HUDEP-2 (cell line): ENCODE measurements around the gene FOXM1.
"Not testable (repeated sequence)": the region's sequence is repeated elsewhere in the genome, so short reads cannot be mapped to it uniquely, and the experiment has no call there.

ENCODE experiments used
- DNase-seq, 76 experiments: peaks; one replicate each; lab custom pipeline; 2025; ENCODE audit not compliant: unreplicated experiment in 76 of 76; lab: John Stamatoyannopoulos, UW

FOXM1 gene

DNA sequence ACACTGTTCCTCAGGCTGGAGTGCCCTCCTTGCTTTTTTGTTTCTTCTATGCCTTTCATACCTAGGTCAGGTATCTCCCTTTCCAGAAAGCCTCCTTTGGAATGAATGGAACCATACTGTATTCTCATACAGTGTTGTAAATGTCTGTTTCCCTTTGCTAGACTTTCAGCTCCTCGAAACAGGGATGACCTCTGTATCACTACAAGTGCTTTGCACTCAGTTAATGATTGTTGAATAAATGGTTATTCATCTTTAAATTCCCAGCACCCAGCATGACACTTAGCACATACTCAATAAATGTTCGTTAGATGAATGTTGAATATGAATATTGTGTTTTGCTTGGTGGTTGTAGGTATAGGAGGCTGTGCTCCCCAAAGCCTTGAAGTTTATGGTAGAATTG, 7.8 kb upstream of the FOXM1 start:
- DNase-seq = no peak

DNA sequence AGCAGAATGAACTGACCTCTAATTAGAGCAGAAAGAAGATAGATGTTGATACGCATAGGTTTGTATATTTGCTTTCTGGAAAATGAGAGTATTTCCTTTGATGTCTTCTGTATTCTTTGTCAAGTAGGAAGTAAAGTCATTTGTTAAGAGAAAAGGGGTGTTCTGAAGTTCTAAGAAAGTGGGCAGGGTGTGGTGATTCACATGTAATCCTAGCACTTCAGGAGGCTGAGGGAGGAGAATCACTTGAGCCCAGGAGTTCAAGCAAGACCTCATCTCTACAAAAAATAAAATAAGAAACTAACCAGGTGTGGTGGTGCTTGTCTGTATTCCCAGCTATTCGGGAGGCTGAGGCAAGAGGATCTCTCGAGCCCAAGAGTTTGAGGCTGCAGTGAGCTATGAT, 2.9 kb upstream of the FOXM1 start:
- peak in 23 of 76 experiments; percentile 8 to 65 (median 25) for DNase-seq

DNA sequence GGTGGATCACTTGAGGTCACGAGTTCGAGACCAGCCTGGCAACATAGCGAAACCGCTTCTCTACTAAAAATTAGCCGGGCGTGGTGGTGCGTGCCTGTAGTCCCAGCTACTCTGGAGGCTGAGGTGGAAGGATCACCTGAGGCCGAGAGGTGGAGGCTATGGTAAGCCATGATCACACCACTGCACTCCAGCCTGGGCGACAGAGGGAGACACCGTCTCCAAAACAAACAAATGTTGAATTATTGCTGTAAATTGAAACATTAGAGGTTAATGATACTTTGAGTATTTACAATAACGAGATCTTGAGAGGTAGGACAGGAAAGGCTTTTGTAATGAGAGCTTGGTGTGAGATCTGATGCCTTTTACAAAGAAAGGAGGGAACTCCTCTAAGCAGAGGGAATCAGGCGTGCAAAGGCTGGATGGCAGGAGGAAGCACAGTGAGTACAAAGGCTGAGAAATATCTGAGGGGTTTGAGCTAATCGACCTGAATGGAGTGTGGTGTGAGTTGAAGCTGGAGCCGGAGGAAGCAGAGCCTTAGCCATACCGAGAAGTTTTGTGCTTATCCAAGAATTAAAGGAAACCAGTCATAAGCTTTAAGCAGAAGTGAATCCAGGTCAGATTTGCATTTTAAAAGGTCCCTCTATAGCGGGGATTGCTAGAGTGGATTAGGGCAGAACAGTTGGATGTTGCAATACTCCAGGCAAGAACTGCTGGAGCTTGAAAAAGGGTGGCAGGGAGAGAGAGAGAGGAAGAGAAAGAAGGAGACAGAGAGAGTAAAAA, 1.2 kb upstream of the FOXM1 start:
- peak in 6 of 76 experiments; percentile 6 to 54 (median 18) for DNase-seq

DNA sequence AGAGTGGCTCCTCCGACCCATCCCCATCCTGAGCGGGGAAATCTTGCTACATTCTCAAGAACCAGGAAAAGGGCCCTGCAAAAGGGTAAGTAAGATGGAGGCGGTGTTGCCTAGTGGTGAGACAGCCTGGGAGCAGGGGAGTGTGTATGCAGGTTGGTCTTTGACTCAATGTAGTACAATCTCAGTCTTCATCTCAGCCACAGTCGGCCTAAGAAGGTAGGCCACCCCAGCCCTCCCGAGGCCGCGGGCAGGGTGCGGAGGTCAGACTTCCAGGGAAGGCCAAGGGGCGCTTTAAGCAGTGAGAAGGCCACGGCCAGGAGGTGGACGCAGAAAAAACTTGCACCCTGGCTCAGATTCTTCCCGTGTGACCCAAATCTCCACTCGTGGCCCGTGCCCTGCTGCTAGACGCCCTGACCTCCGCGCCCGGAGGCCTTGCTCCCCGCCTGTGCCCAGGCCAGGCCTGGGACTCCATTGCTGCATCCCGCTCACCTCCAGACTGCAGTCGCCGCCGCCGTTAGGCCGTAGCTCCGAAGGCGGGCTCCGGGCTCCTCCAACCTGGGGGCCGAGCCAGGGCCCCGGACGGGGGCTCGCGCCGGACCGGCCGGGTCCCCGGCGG, 435 bp downstream of the FOXM1 start:
- DNase-seq = peak in 25 of 76 experiments; percentile 7 to 78 (median 39)

DNA sequence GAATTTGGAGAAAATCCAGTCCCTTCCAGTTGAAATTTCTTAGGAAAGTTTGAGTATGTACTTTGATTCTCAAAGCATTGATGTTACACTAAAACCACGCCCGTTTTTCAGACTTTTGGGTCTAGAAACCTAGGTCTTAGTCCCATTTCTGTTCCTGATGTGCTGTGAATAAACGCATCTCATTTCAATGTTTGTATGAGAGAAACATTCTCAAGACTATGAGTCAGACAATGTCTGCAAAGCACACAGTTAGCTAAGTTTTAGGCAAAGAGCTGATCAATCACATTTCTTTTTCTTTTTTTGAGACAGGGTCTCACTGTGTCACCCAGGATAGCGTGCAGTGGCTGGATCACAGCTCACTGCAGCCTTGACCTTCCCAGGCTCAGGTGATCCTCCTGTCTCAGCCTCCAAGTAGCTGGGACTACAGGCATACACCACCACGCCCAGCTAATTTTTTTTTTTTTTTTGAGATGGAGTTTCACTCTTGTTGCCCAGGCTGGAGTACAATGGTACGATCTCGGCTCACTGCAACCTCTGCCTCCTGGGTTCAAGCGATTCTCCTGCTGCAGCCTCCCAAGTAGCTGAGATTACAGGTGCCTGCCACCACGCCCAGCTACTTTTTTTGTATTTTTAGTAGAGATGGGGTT, 7.9 kb downstream of the FOXM1 start:
- not testable (repeated sequence) for DNase-seq

DNA sequence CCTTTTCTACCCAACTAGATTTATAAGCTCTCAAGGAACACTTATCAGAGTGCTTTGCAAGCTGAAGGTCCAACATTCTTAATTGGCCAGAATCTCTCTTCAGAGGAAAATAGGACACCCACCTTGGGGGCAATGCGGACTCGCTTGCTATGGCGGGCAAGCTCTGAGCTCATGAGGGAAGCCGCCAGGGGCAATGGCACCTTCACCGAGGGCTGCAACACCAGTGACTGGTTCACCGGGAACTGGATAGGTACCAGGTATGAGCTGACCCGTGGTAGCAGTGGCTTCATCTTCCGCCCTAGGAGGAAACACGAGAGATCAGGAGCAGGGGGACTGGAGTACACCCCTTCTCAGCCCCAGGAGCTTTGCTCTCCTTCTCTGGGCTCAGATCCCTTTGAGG, 12.8 kb downstream of the FOXM1 start:
- no peak for DNase-seq

DNA sequence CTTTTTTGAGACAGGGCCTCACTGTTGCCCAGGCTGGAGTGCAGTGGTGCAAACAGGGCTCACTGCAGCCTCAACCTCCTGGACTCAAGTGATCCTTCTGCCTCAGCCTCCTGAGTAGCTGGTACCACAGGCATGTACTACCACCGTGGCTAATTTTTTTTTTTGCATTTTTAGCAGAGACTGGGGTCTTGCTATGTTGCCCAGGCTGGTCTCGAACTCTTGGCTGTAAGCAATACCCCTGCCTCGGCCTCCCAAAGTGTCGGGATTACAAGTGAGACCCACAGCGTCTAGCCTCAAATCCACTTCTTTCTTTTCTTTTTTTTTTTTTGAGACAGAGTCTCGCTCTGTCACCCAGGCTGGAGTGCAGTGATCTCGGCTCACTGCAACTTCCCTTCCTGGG, 13.6 kb downstream of the FOXM1 start:
- DNase-seq = not testable (repeated sequence)

DNA sequence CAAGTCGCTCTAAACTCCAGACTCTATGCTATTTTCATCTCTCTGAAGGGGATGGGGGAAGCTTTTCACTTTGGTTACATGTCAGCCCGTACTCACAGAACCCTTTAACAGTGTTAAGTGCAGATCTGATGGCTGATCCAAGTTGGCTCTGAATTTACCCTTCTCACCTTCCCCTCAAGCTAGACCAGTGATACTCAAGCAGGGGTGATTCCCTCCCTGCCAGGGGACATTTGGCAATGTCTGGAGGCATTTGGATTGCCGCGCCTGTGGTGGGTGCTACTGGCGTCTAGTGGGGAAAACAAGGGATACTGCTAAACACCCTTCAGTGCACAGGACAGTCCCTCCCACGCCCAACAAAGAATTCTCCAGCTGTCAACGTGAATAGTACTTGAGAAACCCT, 14.1 kb downstream of the FOXM1 start:
- no peak for DNase-seq

DNA sequence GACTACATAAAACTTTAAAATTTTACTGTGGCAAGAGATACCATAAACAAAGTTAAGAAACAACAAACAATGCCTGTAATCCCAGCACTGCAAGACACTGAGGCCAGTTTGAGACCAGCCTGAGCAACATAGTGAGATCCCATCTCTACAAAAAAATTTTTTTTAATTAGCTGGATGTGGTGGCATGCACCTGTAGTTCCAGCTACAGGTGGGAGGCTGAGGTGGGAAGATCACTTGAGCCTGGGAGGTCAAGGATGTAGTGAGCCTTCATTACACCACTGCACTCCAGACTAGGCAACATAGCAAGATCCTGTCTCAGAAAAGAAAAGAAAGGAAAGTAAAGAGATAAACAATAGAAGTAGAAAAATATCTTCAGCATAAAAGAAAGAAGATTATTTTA, 16.8 kb downstream of the FOXM1 start:
- no peak for DNase-seq

DNA sequence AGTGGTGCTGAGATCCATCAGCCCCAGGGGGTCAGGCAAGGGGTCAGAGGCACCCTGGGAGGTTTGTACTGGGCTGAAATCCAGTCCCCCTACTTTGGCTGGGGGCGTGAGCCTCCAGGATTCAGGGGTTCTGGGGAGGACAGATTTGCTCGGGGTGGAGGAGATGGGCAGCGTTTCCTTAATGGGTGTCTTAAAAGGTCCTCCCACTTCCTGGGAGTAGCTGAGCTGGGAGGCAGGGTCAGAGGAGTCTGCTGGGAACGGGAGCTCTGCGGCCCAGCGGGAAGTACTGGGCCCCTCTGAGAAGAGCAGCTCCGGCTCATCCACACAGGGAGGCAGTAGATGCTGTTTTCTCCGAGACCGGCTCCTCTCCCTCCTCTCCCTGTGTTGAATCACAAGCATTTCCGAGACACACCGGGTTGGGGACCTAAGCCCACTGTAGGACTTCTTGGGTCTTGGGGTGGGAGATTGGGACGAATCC, 18.0 kb downstream of the FOXM1 start:
- DNase-seq = no peak

DNA sequence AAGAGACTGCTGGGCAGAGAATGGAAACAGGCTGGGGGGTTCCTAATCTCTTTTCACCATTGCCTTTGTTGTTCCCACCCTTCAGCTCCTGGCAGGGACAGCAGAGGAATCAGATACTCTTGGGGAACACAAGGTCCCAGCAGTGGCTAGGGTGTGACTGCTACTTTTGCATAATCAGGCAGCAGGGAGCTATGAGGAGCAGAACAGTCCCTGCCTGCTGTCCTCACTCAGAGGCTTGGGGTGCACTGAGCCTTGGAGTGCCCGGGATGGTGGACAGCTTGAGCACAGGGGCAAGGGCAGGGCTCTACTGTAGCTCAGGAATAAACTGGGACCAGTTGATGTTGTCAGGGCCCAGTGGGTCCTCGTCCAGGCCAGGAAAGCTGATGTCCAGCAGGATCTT, 18.6 kb downstream of the FOXM1 start:
- peak in 4 of 76 experiments; percentile 11 to 26 (median 21) for DNase-seq

DNA sequence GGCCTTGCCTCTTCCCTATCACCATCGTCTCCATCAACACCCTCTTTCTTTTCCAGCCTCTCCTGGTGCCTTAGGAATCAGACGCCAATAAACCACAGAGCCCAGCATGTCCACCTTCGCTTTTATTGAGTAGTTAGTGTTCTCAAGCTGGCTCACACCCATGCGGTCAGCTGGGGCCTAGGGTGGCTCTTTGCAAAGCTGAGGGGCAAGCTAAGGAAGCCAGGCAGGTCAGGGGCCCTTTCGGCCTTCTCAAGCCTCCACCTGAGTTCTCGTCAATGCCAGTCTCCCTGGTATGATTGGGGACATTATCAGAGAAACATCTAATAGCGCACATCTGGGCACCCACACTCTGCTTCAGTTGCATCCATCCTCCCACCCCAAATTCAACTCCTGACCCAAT, 19.4 kb downstream of the FOXM1 start:
- no peak for DNase-seq

DNA sequence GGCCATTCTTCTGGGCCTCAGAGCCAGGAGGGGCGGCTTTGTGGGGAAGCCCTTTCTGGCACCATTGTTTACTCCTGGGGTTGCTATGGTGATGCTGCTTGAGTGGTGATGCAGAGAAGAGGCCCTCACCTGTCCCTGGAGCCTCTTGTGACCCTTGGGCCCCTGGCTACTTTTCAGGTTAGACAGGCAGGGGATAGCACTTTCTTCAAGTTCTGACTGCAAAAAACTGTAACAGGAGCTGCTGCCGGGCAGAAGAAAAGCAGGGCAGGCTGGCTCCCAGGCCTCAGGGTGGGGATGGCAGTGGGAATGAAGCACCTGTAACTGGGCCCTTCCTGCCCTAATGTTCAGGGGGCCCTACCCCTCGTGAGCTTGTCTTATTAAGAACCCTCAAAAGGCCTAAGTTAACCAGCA, 19.9 kb downstream of the FOXM1 start, which contains the start of gene TEX52:
TEX52 (minus strand) TSS at position 19 of the 411 bp plus-strand sequence; CDS start at position 6, 13 bp downstream.
- DNase-seq = no peak

DNA sequence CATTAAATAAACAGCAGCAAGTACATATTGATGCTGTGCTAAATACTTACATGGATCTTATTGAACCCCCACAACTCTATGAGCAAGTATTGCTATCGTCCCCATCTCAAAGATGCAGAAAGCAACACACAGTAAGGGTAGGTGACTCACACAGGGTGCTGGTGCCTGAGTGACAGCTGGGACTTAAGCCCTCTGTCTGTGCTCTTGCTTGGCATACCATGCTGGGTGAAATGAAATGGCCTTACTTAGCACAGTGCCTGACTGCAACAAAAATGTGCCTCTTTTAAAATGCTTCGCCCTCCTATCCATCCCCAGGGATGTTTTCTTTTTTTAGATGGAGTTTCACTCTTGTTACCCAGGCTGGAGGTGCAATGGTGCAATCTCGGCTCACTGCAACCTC, 20.9 kb downstream of the FOXM1 start:
- no peak for DNase-seq

DNA sequence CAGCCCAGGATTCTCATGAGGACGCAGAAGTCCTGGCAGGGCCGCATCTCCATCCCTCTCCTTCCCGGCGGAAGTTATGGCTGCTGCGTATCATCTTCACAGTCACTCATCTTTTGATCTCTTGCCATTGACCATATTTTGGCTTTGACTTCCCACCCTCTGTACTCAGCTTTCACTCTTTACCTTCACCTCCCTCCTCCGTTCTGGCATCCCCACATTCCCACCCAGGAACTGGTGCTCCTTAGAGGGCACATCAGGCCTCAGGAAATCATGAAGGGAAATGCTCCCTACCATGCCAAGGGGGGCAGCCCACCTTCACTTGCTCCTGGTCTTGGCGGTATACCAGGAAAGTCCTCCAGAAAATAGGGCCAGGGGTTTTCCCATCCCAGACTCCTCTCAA, 21.4 kb downstream of the FOXM1 start:
- DNase-seq = no peak

DNA sequence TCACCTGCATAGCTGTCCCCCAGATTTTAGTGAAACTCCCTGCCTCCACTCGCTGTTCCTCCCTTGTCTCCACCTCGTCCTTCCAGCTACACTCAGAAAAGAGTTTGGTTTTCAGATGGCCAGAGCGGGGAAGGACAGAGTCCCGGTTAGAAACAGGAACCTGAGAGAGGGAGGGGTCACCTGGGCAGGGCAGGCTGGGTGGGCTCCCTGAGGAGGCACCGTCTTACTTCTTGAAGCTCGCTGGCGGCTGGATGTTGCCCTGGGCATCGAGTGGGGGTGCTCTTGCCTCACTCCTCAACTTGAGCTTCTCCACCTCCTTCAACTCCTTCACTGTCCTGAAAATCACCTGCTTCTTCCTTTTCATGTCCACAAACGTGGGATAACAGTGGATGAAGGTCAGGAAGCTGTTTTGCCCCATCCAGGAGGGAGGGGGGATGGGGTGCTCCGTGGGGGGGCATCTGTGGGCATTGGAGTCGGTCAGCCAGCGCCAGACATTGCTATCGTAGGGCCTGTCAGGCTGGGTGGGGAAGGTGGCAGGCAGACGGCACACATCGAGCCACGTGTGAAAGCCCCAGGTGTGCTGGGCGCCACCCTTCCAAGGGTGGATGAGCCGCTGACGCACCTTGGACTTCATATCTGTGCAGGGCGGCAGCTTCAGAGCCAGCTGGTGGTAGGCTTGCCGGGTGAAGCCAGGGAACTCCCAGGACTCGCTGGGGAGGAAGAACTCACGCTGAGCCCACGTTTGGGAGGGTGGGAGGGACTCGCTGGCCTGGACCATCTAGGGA, 22.1 kb downstream of the FOXM1 start:
- DNase-seq = no peak

DNA sequence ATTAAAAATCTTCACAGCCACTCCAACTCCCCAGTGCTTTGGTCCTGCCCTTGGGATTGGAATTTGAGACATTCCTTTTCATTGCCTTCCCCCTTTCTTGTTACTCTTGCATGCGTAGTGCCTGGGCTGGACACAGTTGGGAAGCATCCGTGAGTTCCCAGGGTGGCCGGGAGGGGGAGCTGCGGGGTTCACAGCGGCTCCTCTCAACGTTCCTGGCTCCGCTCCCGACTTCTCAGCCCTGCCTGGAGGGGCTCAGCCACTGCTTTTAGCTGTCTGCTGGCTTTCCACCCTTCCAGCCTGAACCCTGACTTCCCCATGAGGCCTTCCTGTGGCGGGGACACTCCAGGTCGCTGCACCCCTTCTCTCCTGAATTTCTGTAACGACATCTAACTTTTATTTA, 23.3 kb downstream of the FOXM1 start:
- peak in 65 of 76 experiments; percentile 8 to 72 (median 51) for DNase-seq

DNA sequence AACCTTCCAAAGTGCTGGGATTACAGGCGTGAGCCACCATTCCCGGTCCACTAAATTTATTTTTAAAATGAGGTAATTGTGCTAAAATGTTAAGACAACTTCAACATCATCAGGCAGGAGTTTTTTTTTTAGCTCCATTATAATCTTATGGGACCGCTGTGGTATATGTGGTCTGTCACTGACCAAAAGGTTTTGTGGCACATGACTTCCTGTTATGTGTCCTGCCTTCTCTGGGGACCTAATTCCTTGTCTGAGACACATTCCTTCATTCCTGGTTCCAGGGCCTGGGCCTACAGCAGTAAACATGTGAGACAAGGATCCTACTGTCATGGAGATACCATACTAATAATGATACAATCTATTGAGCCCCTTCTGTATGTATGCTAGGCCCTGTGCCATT, 25.0 kb downstream of the FOXM1 start:
- DNase-seq = no peak

DNA sequence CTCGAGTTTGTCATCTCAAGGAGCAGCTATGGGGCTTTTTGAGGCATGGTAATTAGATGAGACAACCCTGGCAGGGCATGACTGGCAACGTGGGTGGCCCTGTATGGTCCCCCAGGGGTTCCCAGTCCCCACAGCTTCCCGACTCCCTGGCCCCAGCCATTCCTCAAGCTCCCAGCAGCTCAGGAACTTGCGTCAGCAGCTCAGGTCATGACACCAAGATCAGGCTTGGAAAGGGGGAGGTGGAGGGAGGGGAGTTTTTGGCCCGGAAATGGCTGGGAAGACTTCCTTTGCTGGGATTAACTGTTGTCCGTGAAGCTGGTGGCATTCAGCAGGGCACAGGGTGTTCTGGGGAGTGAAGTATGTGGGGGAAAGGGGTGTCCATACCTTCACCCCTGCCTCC, 31.7 kb downstream of the FOXM1 start:
- no peak for DNase-seq

DNA sequence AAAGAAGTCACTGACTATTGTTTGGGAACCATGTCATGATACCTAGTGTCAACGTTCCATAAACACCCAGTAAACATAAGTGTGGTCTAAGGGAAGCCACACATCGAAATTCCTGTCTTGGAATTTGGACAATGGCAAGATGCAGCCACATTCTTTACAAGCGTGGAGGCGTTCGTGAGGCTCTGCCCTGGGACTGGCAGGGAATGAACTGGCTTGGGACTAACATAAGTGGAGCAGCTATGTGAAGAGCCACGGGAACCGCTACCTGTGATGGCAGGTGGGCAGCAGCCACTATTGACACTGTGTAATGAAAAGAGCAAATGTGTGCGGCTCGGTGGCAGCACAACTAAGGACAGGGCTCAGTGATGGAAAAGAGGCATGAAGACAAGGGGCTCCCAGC, 32.2 kb downstream of the FOXM1 start:
- DNase-seq = no peak

DNA sequence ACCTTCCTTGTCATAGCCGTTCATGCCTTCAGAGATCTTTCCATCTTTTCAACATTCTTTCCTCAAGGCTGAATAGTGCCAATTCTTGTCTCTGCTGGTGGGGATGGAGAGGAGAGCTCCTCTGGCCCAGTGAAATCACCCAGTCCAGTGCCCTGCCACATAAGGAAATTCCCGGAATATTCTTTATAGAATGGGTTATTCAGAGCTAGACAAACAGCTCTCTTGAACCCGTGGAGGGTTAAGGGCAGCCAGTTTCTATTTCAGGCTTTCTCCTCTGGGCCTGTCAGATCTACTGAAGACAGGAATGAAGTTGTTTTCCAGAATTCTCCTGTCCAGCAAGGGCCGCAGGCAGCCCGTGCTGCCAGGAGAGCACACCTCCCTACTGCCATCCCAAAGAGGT, 34.0 kb downstream of the FOXM1 start:
- DNase-seq = no peak
